GM18873 (cell line): ENCODE results near the gene TMEM229A.
"Not testable (repeated sequence)": the region's sequence is repeated elsewhere in the genome, so short reads cannot be mapped to it uniquely, and the experiment has no call there.

ENCODE experiments used
- ATAC-seq: cut with Tn5 transposase; IDR thresholded peaks from one replicate; pipeline ENCODE4 v1.9.1; 2021; ENCODE audit warnings: mild to moderate bottlenecking, moderate library complexity, moderate number of reproducible peaks; ENCODE audit not compliant: unreplicated experiment, low FRiP score

Gene TMEM229A

DNA sequence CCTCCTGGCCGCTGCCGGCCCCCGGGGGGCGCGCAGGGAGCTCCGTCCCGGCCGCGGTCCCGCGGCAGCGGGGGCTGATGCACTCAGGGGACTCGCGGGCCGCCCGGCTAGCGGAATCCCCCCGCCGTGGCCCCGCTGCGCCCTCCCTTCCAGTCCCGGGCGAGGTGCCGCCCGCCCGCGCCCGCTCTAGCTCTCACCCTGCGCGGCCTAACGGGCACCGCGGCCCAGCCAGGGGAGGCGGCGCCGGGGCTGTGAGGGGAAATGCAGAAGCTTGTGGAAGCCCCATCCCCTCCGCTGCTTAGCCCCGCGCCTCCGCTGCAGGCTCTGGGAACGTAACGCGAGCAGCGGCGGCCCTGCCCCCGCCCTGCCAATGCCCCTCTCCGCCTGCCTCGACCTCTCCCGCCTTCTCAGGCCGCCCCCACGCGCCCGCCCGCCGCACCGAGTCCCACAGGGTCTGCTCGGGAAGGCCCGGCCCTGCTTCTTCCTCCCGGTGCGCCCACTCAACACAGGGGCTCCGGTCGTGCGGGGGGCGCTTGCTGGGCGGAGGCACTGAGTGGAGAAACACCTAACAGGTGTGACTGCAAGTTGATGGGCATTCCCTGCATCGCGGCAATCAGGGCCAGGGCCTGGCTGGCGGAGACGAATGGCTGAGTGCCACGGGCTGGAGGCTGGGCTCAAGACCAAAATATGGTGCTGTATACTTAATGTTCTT lies 384 bp upstream of the TMEM229A start:
- ATAC-seq = no peak

DNA sequence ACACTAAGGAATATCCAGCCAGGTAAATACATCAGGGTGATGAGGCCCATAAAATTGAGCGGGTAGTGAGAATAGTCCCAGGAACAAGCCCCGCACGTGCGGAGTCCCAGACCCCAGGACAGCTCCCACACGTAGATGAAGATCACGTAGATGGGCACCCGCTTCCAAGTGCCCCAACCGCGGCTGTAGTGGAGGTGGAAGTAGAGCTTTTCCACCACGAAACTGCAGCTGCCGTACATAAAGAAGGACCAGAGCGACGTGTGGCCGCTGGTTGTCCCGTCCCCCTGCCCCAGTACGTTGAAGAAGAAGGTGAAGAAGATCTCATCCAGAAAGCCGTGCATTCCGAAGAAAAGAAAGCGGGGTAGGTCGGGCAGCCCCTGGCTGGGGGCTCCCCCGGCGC lies 948 bp downstream of the TMEM229A start:
- ATAC-seq = no peak

DNA sequence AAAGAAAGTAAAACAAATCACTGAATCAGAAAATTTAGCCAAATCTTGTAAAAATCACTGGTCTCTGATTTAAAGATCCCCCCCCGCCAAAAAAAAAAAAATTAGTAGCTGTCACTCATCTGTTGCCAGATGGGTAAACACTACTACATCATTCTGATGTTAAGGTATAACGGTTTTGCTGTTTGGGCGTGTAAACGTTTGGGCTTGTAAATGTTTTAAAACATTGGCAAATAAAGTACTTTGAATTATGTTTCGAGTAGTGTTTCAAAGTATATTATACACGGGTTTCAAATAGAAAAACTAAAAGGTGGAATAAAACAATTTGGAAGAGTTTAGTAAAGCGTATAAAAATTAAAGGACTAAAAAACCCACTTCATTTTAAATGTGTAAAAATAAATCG lies 1.5 kb downstream of the TMEM229A start:
- no peak for ATAC-seq

DNA sequence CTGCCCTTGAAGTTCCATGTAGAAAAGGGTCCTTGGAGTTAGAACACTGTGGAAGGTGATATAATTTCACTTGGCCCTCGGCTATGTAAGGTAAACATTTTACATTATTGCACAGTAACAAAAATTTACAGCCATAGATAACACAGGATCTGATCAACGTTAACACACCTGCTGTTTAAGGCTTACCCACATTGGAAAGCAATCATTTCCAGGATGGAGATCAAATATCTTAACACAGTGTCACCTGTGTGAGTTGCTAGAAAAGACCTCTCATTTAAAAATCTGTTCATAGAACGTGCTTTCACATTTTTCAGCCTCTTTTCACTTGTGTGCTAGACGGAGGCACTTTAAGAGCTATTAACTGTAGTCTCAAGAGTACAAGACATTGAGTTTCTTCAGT lies 1.9 kb downstream of the TMEM229A start:
- ATAC-seq = no peak

DNA sequence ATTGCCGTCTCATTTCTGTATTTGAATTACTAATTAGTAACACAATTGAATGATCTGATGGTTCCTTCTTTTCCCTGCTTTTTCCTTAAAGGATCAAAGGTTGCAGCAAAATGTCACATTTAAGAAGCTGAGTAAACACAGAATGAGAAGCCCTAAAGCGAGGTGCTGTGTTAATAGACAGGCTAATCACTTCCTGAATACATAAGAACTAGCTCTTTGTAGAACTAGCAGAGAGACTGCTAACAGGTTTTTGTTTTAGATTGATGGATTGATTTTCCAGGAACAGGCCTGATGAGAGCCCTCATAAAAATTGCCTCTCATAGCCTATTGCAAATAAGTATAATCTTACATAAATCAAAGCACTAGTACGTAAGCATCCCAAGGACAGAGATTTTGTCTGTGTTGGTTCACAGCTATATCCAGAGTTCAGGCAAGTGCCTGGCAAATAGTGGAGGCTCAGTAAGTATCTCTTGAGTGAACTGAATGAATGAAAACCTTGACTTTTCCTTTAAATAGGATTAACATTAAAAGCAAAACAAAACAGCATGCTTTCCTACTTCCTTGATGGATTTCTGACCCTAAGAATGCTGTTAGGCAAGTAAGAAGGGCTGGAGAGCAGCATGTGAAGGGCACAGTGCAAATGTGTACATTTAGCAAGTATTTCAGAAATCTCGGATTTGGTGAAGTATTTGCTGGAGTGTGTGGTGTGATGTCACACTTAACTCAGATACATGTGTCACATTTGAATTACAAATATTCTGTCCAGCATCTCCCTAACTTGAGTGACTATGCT lies 3.3 kb downstream of the TMEM229A start:
- ATAC-seq = no peak

DNA sequence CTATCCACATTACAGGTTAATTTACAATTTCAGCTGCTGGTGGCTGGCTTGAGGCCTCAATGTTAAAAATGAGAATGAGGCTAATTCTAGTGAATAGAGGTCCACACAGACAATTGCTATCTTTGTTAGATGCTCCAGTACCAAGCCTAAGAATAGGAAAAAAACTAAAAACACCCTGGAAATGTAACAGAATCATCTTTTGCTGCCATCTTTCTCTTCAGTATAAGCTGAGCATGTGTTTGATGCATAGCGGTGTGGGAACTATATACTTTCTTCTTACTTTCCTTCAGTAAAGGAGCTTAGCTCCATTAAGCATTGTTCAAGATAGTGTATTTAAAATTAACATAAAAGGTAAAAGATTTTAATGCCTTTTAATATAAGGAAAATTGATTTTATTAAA lies 5.6 kb downstream of the TMEM229A start:
- no peak for ATAC-seq

DNA sequence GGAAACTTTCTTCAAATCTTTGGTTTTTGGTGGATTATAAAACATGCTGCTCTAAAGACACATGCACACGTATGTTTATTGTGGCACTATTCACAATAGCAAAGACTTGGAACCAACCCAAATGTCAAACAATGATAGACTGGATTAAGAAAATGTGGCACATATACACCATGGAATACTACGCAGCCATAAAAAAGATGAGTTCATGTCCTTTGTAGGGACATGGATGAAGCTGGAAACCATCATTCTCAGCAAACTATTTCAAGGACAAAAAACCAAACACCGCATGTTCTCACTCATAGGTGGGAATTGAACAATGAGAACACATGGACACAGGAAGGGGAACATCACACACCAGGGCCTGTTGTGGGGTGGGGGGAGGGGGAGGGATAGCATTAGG lies 8.5 kb downstream of the TMEM229A start:
- ATAC-seq = not testable (repeated sequence)

DNA sequence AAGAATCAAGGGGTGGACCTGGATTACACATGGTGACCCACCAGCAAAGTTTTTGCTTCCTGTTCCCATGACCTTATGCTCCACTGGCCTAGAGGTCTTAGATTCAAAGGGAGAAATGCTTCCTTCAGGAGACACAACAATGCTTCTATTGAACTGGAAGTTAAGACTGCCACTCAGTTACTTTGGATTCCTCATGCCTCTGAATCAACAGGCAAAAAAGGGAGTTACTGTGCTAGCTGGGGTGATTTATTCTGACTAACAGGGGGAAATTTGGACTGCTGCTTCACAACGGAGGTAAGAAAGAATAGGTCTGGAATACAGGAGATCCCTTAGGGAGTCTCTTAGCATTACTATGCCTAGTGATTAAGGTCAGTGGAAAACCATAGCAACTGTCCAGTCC lies 10.3 kb downstream of the TMEM229A start:
- ATAC-seq = no peak

DNA sequence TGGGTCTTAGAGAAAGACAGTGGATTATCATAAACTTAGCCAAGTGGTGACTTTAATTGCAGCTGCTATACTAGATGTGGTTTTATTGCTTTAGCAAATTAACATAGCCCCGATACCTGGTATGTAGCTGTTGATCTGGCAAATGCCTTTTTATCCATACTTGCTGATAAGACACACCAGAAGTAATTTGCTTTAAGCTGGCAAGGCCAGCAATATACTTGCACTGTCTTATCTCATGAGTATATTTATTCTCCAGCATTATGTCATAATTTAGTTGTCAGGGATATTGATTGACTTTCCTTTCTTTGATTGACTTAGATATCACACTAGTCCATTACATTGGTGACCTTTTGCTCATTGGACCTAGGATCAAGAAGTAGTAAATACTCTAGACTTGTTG lies 12.8 kb downstream of the TMEM229A start:
- ATAC-seq = no peak

DNA sequence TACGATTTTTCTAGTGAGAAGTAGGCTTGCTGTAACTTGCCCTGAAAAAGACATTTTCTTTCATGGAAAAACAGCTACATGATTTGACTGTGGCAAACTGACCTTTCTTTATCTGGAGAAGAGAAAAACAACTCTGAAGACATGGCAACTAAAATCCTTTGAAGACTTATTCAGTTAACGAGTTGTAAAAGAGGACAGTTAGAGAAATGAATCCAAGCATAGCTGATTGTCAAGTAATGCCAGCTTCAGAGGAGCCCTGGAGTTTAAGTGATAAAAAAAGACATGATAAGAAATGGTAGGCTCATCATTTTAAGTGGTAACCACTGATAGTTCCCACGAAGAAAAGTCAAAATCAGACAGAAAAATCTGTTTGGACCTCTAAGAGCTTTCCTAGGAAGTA lies 19.6 kb downstream of the TMEM229A start:
- no peak for ATAC-seq

DNA sequence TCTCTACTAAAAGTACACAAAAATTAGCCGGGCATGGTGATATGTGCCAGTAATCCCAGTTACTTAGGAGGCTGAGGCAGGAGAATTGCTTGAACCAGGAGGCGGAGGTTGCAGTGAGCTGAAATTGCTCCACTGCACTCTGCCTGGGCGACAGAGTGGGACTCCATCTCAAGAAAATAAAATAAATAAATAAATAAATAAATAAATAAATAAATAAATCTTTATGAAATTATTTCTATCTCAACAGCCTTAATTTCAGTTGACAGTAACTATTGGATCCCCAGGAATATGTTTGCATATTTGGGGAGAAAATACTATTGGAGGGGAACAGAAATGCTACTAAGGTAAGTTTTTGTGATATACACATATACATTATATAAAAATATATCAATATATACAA lies 20.0 kb downstream of the TMEM229A start:
- ATAC-seq = no peak

DNA sequence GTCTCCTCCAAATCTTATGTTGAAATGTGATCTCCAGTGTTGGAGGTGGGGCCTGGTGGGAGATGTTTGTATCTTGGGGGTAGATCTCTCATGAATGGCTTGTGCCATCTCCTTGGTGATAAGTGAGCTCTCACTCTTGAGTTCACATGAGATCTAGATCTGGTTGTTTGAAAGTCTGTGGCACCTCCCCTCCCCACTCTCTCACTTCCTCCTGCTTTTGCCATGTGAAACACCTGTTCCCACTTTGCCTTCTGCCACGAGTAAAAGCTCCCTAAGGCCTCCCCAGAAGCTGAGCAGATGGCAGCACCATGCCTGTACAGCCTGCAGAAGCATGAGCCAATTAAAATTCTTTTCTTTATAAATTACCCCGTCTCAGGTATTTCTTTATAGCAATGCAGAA lies 23.5 kb downstream of the TMEM229A start:
- no peak for ATAC-seq

DNA sequence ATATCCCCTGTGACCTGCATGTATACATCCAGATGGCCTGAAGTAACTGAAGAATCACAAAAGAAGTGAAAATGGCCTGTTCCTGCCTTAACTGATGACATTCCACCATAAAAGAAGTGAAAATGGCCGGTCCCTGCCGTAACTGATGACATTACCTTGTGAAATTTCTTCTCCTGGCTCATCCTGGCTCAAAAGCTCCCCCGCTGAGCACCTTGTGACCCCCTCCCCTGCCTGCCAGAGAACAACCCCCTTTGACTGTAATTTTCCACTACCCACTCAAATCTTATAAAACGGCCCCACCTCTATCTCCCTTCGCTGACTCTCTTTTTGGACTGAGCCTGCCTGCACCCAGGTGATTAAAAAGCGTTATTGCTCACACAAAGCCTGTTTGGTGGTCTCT lies 24.6 kb downstream of the TMEM229A start:
- not testable (repeated sequence) for ATAC-seq

DNA sequence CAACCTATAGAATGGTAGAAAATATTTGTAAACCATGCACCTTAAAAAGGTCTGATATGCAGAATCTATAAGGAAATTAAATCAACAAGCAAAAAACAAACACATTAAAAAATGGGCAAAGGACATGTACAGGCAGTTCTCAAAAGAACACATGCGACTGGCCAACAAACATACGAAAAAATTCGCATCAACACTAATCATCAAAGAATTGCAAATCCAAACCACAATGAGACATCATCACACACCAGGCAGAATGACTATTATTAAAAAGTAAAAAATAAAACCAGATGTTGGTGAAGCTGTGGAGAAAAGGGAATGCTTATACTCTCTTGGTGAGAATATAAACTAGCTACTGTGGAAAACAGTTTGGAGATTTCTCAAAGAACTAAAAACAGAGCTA lies 33.2 kb downstream of the TMEM229A start:
- no peak for ATAC-seq

DNA sequence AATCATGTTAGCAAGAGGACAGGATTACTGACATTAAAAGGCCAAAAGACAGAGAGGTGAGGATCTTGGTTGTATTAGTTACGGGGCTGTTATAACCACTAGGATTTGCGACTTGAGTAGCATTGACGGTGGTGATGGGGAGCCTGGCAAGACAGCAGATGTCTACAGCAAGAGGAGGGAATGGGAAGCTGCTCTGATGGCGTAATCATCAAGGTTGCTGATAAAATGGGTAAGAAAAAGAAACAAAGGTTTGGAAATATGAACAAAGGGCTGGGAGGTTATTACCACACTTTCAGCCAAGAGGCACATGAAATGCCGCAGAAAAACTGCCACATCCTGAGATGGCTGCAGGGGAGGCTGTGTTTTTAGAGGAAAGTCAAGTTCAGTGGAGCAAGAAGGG lies 33.9 kb downstream of the TMEM229A start:
- no peak for ATAC-seq

DNA sequence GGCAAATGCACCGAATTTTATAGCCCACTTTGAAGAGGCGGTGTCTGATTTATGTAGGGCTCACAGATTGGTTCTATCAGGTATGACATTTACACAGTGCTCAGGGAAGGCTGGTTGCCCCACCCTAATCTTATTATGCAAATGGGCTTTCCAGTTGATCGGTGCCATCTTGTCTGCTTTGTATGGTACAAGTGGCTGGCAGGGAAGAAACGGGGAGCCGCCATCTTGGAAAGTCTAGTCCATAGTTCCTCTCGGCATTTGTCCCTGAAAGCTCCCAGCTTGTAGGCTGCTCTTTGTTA lies 36.6 kb downstream of the TMEM229A start:
- no peak for ATAC-seq

DNA sequence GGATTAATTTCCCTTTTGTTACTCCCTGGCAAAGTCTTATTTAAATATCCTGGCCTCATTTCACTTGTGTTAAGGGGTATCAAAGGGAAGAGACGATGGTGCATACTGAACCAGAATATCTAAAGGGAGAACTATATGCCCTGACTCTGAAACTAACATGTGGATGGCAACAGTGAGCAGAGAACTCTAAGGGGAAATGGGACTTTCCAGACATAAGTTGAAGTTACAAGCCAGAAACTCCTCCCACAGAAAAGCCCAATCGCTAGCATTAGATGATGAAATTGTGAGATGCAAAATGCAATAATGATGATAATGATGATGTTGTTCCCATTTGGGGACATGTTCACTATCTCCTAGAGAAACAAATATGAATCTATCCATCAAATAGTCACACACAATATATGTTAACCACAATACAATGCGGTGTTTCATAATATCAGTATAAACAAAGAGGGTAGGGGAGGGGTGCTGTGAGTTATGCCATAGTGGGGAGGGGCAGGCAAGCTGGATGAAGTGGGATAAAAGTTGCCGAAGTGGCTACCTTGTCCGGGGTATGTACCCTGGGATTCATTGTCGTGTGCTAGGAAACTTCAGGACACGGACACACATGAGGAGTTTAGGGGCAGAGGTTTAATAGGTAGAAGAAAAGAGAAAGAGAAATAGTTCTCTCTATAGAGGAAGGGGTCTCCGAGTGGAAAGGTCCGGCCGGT lies 37.1 kb downstream of the TMEM229A start:
- ATAC-seq = no peak

DNA sequence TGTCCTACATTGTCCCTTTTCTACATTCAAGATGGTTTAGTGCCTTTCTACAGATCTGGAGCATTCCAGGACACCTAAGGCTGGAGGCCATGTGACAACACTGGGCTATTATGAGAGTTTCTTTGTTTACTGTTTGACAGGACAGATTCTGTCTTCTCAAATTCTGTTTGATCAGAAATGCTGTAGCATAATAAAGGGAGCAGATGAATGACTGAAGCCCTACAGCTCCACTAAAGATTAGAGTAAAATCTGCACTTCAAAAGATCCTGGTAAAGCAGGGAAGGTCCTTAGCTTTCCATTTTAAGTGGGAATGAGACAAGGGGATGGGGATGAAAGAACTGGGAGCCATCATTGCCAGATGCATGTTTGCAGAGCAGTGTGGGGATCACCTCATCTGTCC lies 38.4 kb downstream of the TMEM229A start:
- ATAC-seq = no peak

DNA sequence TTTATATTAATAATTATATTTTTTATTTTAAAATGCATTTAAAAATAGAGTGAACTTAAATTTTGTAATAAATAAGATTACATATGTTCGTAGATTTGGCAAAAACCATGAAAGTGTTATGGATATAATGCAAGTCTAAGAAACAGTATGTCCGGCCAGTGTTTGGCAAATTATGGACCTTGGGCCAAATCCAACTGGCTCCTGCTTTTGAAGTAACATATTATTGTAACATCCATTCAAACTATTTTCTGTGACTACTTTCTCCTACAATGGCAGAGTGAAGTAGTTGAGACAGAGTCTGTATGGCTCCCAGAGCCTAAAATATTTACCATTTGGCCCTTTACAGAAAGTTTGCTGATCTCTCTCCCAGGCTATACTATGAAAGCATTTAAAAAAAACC lies 38.9 kb downstream of the TMEM229A start:
- ATAC-seq = no peak

DNA sequence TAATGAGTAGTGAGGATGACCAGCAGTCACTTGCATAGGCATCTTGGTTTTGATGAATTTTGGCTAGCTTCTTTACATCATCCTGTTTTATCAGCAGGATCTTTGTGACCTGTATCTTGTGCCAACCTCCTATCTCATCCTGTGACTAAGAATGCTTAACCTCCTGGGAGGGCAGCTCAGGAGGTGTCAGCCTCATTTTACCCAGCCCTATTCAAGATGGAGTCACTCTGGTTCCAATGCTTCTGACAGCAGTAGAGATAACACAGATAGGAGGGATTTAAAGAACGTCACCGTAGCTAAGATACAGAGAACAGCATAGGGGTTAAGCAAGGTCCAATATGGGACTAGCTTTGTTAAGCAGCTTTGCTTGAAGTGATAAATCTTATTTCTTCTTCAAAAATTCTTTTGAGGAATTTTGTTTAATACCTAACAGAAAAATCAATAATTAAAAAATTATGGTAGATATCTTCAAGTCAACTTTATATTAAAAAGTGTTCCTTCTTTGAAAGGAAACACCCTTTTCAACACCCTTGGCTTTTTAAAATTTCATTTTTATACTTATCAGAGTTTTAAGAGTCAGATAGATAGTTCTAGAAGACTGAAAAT lies 39.9 kb downstream of the TMEM229A start:
- no peak for ATAC-seq

DNA sequence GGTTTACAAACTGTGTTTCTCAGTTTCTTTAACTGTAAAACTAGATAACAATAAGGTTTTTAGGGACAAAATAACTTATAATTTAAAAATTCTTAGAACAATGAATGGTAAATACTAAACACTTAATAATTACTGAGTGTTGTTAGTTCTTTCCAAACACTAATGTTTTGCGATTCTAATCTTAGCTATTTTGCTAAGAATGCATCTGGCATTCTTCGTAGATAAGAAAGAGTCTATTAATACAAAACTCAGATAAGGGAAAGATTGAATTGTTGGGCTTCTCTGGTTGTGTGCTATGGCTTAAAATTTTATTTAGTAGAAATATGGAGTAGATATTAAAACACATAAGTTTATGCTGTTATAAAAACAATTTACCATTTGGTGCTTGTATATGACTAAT lies 45.4 kb downstream of the TMEM229A start:
- no peak for ATAC-seq
